Karpas-422 (cell line): Measurements from ENCODE around the gene PKN3. TPM values are rescaled to one million over a fixed set of nuclear protein-coding genes. Genes with fewer than 3 reads are reported as not detected.

Source experiments
- DNase-seq: peaks from one replicate; pipeline ENCODE4 v3.0.0-alpha.2; 2015
- H2AFZ ChIP-seq: fragments of 200-600 bp; sonication (generic); 2 replicates; pipeline ENCODE4 v1.6.1; 2014; ENCODE audit warnings: antibody characterized with exemption, low read length, mixed read lengths
- H3K27ac ChIP-seq: fragments of 200-600 bp; sonication (generic); 2 replicates; pipeline ENCODE4 v1.5.1; 2014; ENCODE audit warnings: mild to moderate bottlenecking, low read length, moderate library complexity
- H3K27me3 ChIP-seq: fragments of 200-600 bp; sonication (generic); 2 replicates; pipeline ENCODE4 v1.6.1; 2014; ENCODE audit warnings: low read length, mixed read lengths
- H3K36me3 ChIP-seq: fragments of 200-600 bp; sonication (generic); 2 replicates; pipeline ENCODE4 v1.6.1; 2014; ENCODE audit warnings: low read length, mixed read lengths; ENCODE audit not compliant: insufficient read depth
- H3K4me1 ChIP-seq: fragments of 200-600 bp; sonication (generic); 2 replicates; pipeline ENCODE4 v1.6.1; 2014; ENCODE audit warnings: mild to moderate bottlenecking, low read length, mixed read lengths
- H3K4me2 ChIP-seq: fragments of 200-600 bp; sonication (generic); 2 replicates; pipeline ENCODE4 v1.6.1; 2014; ENCODE audit warnings: low read length, low read depth, mild to moderate bottlenecking; ENCODE audit not compliant: poor library complexity, severe bottlenecking
- H3K4me3 ChIP-seq: fragments of 200-600 bp; sonication (generic); 2 replicates; pipeline ENCODE4 v1.5.1; 2014; ENCODE audit warnings: mild to moderate bottlenecking, antibody characterized with exemption, low read length, mixed read lengths
- H3K79me2 ChIP-seq: fragments of 200-600 bp; sonication (generic); 2 replicates; pipeline ENCODE4 v1.6.1; 2014; ENCODE audit warnings: mild to moderate bottlenecking, low read length, mixed read lengths
- H3K9ac ChIP-seq: fragments of 200-600 bp; sonication (generic); 2 replicates; pipeline ENCODE4 v1.6.0; 2014; ENCODE audit warnings: low read length
- H3K9me2 ChIP-seq: fragments of 200-600 bp; sonication (generic), shearing (Covaris generic); replicated peaks from 2 replicates; pipeline ENCODE4 v1.6.0; 2014; ENCODE audit warnings: mild to moderate bottlenecking, low read length, moderate library complexity; ENCODE audit not compliant: insufficient read depth
- H3K9me3 ChIP-seq: fragments of 300-700, 200-600 bp; sonication (generic); 2 replicates; pipeline ENCODE4 v1.6.1; 2014; ENCODE audit warnings: low read length, mixed read lengths
- H4K20me1 ChIP-seq: fragments of 200-600 bp; sonication (generic); 2 replicates; pipeline ENCODE4 v1.6.1; 2014; ENCODE audit warnings: mild to moderate bottlenecking, antibody characterized with exemption, low read length, low read depth; ENCODE audit not compliant: insufficient read depth
- total RNA-seq: library from RNA; depleted of rRNA; stranded (reverse); fragments of >200 nt; shearing (Covaris generic); gene quantifications from 2 replicates; pipeline ENCODE4 v1.2.3, GENCODE V29; 2014; ENCODE audit warnings: low replicate concordance

The PKN3 gene
- total RNA-seq, 1 experiment from 2014 or later, result not detected

DNA sequence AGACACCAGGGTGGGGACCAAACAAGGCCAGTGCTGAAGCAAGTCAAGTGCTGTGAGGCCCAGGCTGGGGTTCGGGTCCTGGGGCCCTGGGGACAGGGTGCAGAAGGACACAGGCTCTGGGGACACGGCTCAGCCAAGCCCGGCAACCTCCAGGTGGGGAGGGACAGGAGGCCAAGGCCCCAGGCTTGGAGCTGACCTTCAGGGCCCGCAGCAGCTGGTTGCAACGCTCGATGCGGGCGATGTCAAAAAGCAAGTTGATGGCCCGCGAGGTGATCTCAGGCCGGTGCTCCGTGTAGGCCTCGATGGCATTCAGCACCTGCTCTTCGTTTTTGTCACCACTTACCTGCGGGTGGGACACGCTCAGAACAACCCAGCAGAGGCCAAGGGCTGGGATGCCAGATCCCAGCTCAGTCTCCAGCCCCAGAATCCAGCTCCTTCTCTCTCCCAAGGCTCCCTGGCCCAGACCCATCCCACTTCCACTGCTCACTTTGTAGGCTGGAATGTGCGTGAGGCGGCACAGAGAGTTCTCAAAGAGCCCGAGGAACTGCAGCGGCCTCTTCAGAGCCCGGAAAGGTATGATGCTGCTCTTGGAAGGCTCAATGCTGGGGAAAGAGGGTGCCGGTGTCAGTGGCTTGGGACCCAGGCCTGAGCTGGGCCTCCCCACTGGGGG is 48.8 kb downstream of the PKN3 start:
- no peak overlapping the region for H3K9ac ChIP-seq
- no peak overlapping the region for H3K27ac ChIP-seq
- no peaks in the 10 kb centered on the region for H4K20me1 ChIP-seq
- no peaks in the 10 kb centered on the region for H3K27me3 ChIP-seq
- peaks cover 4% of the 10 kb centered on the region; the same call in 1 of the 2 replicates for H3K36me3 ChIP-seq
- no peak for DNase-seq
- no peak overlapping the region for H2AFZ ChIP-seq
- H3K4me3 ChIP-seq, result no peak overlapping the region
- no peaks in the 10 kb centered on the region for H3K9me2 ChIP-seq
- no peaks in the 10 kb centered on the region; the same call in 1 of the 2 replicates for H3K79me2 ChIP-seq
- H3K4me1 ChIP-seq, result peaks cover 2% of the 10 kb centered on the region; the same call in 1 of the 2 replicates
- no peak overlapping the region for H3K4me2 ChIP-seq
- H3K9me3 ChIP-seq, result no peaks in the 10 kb centered on the region

DNA sequence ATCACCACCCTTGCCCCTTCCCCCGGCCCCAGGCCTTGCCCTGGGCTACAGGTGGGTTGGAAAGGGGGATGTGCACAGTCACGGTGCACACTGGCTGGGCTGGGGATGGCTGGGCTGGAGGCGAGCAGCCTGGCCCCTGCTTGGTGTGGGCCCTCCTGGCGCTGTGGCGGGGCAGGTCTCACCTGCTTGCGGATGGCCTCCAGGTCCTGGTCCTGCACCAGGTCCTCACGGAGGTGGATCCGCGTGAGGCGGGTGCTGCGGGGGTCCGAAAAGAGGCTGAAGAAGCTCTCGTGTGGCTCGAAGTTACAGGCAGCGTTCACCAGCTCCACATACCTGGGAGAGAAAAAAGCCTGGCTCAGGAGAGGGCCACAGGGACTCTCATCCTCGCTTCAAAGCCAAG is 51.3 kb downstream of the PKN3 start:
- Histone ChIP-seq H3K4me3 (no peak overlapping the region), H3K9me3 (no peaks in the 10 kb centered on the region), H3K27ac (no peak overlapping the region), H3K36me3 (peaks cover 4% of the 10 kb centered on the region; the same call in 1 of the 2 replicates), H3K4me2 (no peak overlapping the region), H3K9me2 (no peaks in the 10 kb centered on the region), H4K20me1 (no peaks in the 10 kb centered on the region), H3K4me1 (no peaks in the 10 kb centered on the region), H3K27me3 (no peaks in the 10 kb centered on the region), H3K79me2 (no peaks in the 10 kb centered on the region; the same call in 1 of the 2 replicates), H2AFZ (no peak overlapping the region), H3K9ac (no peak overlapping the region)
- DNase-seq, result no peak

DNA sequence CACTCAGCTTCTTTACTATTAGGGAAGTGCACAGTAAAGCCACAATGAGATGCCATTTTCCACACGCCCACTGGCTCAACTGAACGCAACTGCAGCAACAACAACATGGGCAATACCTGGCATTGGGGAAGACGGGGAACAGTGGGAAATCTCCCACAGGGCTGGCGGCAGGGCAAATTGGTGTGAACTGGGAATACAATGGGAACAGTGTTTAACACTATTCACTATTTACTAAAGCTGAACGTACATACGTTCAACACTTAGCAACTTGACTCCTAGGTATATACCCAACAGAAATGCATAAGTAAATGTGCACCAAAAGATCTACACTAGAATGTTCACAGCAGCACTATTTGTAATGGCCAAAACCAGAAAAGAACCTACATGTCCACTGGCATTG is 55.3 kb downstream of the PKN3 start:
- H3K4me3 ChIP-seq, result no peak overlapping the region
- peaks cover 2% of the 10 kb centered on the region; the same call in 1 of the 2 replicates for H3K79me2 ChIP-seq
- H3K9ac ChIP-seq, result no peak overlapping the region
- H3K9me2 ChIP-seq, result no peaks in the 10 kb centered on the region
- H4K20me1 ChIP-seq, result no peaks in the 10 kb centered on the region
- H3K27me3 ChIP-seq, result no peaks in the 10 kb centered on the region
- H3K36me3 ChIP-seq, result peaks cover 4% of the 10 kb centered on the region; the same call in 1 of the 2 replicates
- DNase-seq, result no peak
- H3K4me2 ChIP-seq, result no peak overlapping the region
- H3K27ac ChIP-seq, result no peak overlapping the region
- H3K4me1 ChIP-seq, result no peaks in the 10 kb centered on the region
- H2AFZ ChIP-seq, result no peak overlapping the region
- H3K9me3 ChIP-seq, result no peaks in the 10 kb centered on the region

DNA sequence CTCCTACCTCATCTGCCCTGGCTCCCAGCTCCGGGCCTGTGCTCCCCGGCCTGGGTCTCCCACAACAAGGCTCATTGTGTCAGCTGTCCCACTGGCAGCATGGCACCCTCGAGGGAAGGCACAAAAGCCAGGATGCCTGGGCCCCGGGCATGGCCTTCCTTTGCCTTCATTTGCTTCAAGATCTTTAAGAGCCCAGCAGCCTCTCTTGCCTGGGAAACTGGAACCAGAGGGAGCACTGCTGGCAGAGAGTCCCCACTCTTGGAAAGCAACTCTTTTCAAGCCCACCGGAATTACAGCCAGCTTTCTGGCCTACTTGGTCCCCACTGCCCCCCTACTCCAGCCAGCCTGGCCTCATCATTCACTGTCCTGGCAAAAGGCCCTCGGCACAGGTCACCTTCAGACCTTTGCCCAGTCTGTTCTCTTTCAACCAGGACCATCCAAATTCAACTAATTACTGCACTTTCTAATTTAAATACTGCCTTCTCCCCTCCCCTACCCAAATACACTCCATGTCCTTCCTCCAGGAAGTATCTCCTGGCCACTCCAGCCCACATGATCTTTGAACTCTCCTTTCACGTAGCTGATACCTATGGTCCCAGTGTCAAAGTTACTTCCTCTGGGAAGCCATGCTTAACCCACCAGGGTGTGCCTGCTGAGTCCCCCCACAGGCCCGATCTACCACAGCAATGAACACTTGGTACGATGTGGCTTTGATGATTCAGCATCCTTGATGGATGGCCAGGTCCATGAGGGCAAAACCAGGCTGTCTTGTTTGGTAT is 60.6 kb downstream of the PKN3 start:
- Histone ChIP-seq H3K9me2 (no peaks in the 10 kb centered on the region), H3K36me3 (no peaks in the 10 kb centered on the region), H3K4me2 (no peak overlapping the region), H3K27ac (no peak overlapping the region), H4K20me1 (no peaks in the 10 kb centered on the region), H3K79me2 (peaks cover 5% of the 10 kb centered on the region; the same call in 1 of the 2 replicates), H3K9me3 (no peaks in the 10 kb centered on the region), H3K9ac (no peak overlapping the region), H3K4me3 (no peak overlapping the region), H3K27me3 (no peaks in the 10 kb centered on the region), H2AFZ (no peak overlapping the region), H3K4me1 (no peaks in the 10 kb centered on the region)
- DNase-seq, result no peak

DNA sequence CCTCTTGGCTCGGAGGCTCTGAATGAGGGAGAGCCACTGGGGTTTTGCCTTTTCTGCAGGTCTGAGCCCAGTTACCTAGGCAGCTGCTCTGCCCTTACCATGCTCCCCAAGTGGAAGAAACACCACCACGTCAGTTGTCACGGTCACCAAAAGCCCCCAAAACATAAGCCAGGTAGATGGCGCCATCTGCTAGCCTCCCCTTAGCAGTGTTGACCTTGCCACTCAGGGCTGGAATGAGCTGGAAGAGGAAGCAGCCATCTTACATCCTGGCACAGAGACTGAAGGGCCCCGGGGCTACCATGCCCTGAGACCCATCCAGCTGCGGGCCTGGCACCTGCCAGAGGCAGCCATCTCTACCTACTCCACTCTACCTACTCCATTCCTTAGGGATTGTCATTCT is 62.1 kb downstream of the PKN3 start:
- H3K27me3 ChIP-seq, result no peaks in the 10 kb centered on the region
- no peaks in the 10 kb centered on the region for H3K9me2 ChIP-seq
- H4K20me1 ChIP-seq, result no peaks in the 10 kb centered on the region
- H3K4me1 ChIP-seq, result no peaks in the 10 kb centered on the region
- no peaks in the 10 kb centered on the region for H3K9me3 ChIP-seq
- DNase-seq, result peak; percentile 62
- H3K4me3 ChIP-seq, result no peak overlapping the region
- no peak overlapping the region for H2AFZ ChIP-seq
- H3K27ac ChIP-seq, result no peak overlapping the region
- no peak overlapping the region for H3K9ac ChIP-seq
- peaks cover 13% of the 10 kb centered on the region; the same call in 1 of the 2 replicates for H3K79me2 ChIP-seq
- H3K4me2 ChIP-seq, result no peak overlapping the region
- no peaks in the 10 kb centered on the region for H3K36me3 ChIP-seq

DNA sequence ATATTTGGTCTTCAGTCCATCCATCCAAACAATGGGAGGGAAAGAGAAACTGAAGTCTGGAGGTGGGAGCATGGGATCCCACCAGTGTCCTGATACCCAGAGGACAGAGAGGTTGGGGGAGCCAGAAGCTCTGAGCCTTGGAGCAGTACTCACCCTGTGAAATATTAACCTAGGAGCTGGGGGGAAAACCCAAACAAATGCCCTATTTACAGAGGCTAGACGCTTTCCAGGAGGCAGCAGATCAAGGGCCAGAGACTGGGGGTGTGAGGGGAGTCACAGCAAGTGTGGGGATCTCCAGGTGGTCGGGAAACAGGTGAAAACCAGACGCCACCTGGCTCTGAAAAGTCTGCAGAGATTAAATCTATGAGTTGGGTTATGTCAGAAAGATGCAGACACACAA is 63.2 kb downstream of the PKN3 start:
- Histone ChIP-seq H3K79me2 (peaks cover 24% of the 10 kb centered on the region), H3K9me3 (no peaks in the 10 kb centered on the region)

DNA sequence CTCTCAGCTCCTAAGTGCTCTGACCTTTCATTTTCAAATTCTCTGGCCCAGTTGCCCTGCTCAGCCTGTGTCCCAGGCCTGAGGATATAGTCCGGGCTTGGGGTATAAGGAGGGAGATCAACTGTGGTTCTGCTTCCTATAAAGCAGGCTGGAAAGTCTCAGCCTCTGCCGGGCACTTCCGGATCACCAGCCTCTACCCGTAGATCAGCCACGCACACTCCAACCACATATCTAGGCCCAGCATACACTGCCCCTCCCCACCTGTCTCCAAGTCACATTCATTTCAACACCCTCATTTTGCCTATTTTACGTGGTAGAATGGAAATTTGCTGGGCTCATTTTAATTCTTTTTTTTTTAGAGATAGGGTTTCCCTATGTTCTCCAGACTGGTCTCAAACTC is 66.3 kb downstream of the PKN3 start:
- H3K9ac ChIP-seq, result no peak overlapping the region
- peaks cover 33% of the 10 kb centered on the region for H3K79me2 ChIP-seq
- H3K4me3 ChIP-seq, result no peak overlapping the region
- no peaks in the 10 kb centered on the region for H3K27me3 ChIP-seq
- DNase-seq, result no peak
- no peak overlapping the region for H3K4me2 ChIP-seq
- H3K27ac ChIP-seq, result no peak overlapping the region
- no peaks in the 10 kb centered on the region for H3K9me3 ChIP-seq
- H4K20me1 ChIP-seq, result no peaks in the 10 kb centered on the region
- H2AFZ ChIP-seq, result no peak overlapping the region
- no peaks in the 10 kb centered on the region for H3K36me3 ChIP-seq
- H3K4me1 ChIP-seq, result peaks cover 15% of the 10 kb centered on the region
- no peaks in the 10 kb centered on the region for H3K9me2 ChIP-seq

More for the DNA sequence above, 63.2 kb downstream of the PKN3 start:
- DNase-seq, result no peak
- H3K36me3 ChIP-seq, result no peaks in the 10 kb centered on the region
- H2AFZ ChIP-seq, result no peak overlapping the region
- peaks cover 5% of the 10 kb centered on the region for H3K4me1 ChIP-seq
- H3K9me2 ChIP-seq, result no peaks in the 10 kb centered on the region
- no peaks in the 10 kb centered on the region for H4K20me1 ChIP-seq
- no peak overlapping the region for H3K4me3 ChIP-seq
- no peak overlapping the region for H3K4me2 ChIP-seq
- H3K9ac ChIP-seq, result no peak overlapping the region
- no peak overlapping the region for H3K27ac ChIP-seq
- no peaks in the 10 kb centered on the region for H3K27me3 ChIP-seq
